ENCODE data around the gene ABCA10.

The ABCA10 gene

GRCh38 chr17:69188064-69188463, 40.6 kb downstream of the ABCA10 start:
- TF ChIP-seq TAF1 (IDR thresholded peaks at IDR 0.05; ENCODE audit: low read depth) = no peak
- TF ChIP-seq ZBTB7A (IDR thresholded peaks at IDR 0.05; ENCODE audit: low read depth) = no peak
- no peak for TF ChIP-seq EP300 (IDR thresholded peaks at IDR 0.05; ENCODE audit: borderline replicate concordance)
- no peak for TF ChIP-seq EGR1 (IDR thresholded peaks at IDR 0.05)

GRCh38 chr17:69187294-69187693, 41.3 kb downstream of the ABCA10 start:
- no peak for TF ChIP-seq USF1 (IDR thresholded peaks at IDR 0.05)
- no peak for TF ChIP-seq TCF12 (IDR thresholded peaks at IDR 0.05; ENCODE audit: low read depth)
- no peak for TF ChIP-seq TEAD4 (IDR thresholded peaks at IDR 0.05)
- TF ChIP-seq EGR1 (IDR thresholded peaks at IDR 0.05) = no peak
- no peak for TF ChIP-seq FOXM1 (IDR thresholded peaks at IDR 0.05; ENCODE audit: borderline replicate concordance, low read depth)
- no peak for TF ChIP-seq CEBPB (IDR thresholded peaks at IDR 0.05)
- TF ChIP-seq REST (IDR thresholded peaks at IDR 0.05; ENCODE audit: low read depth) = no peak

GRCh38 chr17:69179227-69179952, 49.2 kb downstream of the ABCA10 start:
- TF ChIP-seq FOXM1 (IDR thresholded peaks at IDR 0.05; ENCODE audit: borderline replicate concordance, low read depth) (no peak), YY1 (IDR thresholded peaks at IDR 0.05; ENCODE audit: low read depth) (no peak), EP300 (IDR thresholded peaks at IDR 0.05; ENCODE audit: borderline replicate concordance) (no peak)

- no peak for TF ChIP-seq TAF1 (IDR thresholded peaks at IDR 0.05; ENCODE audit: low read depth)
- TF ChIP-seq REST (IDR thresholded peaks at IDR 0.05; ENCODE audit: low read depth) = no peak
- TF ChIP-seq CREB1 (IDR thresholded peaks at IDR 0.05; ENCODE audit: low read depth) = no peak
- TF ChIP-seq NFIC (IDR thresholded peaks at IDR 0.05) = no peak
- TF ChIP-seq YY1 (IDR thresholded peaks at IDR 0.05; ENCODE audit: low read depth) = no peak
- TF ChIP-seq CEBPB (IDR thresholded peaks at IDR 0.05) = no peak
- no peak for TF ChIP-seq FOXM1 (IDR thresholded peaks at IDR 0.05; ENCODE audit: borderline replicate concordance, low read depth)
- TF ChIP-seq EP300 (IDR thresholded peaks at IDR 0.05; ENCODE audit: borderline replicate concordance) = no peak
- TF ChIP-seq EGR1 (IDR thresholded peaks at IDR 0.05) = no peak
- TF ChIP-seq USF1 (IDR thresholded peaks at IDR 0.05) = no peak
- no peak for TF ChIP-seq RAD21 (IDR thresholded peaks at IDR 0.05; ENCODE audit: low read depth)
- TF ChIP-seq TEAD4 (IDR thresholded peaks at IDR 0.05) = no peak
- TF ChIP-seq ZBTB7A (IDR thresholded peaks at IDR 0.05; ENCODE audit: low read depth) = no peak
- TF ChIP-seq TCF12 (IDR thresholded peaks at IDR 0.05; ENCODE audit: low read depth) = no peak
- TF ChIP-seq MAX (IDR thresholded peaks at IDR 0.05) = no peak
Measured at GRCh38 chr17:69176457-69176795, 52.2 kb downstream of the ABCA10 start.

- TF ChIP-seq RAD21 (IDR thresholded peaks at IDR 0.05; ENCODE audit: low read depth) (no peak), USF1 (IDR thresholded peaks at IDR 0.05) (no peak), NFIC (IDR thresholded peaks at IDR 0.05) (no peak), TAF1 (IDR thresholded peaks at IDR 0.05; ENCODE audit: low read depth) (no peak), TCF12 (IDR thresholded peaks at IDR 0.05; ENCODE audit: low read depth) (no peak), CEBPB (IDR thresholded peaks at IDR 0.05) (no peak), FOXM1 (IDR thresholded peaks at IDR 0.05; ENCODE audit: borderline replicate concordance, low read depth) (no peak), CREB1 (IDR thresholded peaks at IDR 0.05; ENCODE audit: low read depth) (no peak)
Measured at GRCh38 chr17:69175625-69176456, 52.8 kb downstream of the ABCA10 start.

GRCh38 chr17:69175262-69175624, 53.4 kb downstream of the ABCA10 start:
- TF ChIP-seq EP300 (IDR thresholded peaks at IDR 0.05; ENCODE audit: borderline replicate concordance) (no peak), EGR1 (IDR thresholded peaks at IDR 0.05) (no peak), RAD21 (IDR thresholded peaks at IDR 0.05; ENCODE audit: low read depth) (no peak), TCF12 (IDR thresholded peaks at IDR 0.05; ENCODE audit: low read depth) (no peak), TAF1 (IDR thresholded peaks at IDR 0.05; ENCODE audit: low read depth) (no peak), FOXM1 (IDR thresholded peaks at IDR 0.05; ENCODE audit: borderline replicate concordance, low read depth) (no peak), MAX (IDR thresholded peaks at IDR 0.05) (no peak), ZBTB7A (IDR thresholded peaks at IDR 0.05; ENCODE audit: low read depth) (no peak), CREB1 (IDR thresholded peaks at IDR 0.05; ENCODE audit: low read depth) (no peak), CEBPB (IDR thresholded peaks at IDR 0.05) (no peak), NFIC (IDR thresholded peaks at IDR 0.05) (no peak), REST (IDR thresholded peaks at IDR 0.05; ENCODE audit: low read depth) (no peak), USF1 (IDR thresholded peaks at IDR 0.05) (no peak), TEAD4 (IDR thresholded peaks at IDR 0.05) (no peak), YY1 (IDR thresholded peaks at IDR 0.05; ENCODE audit: low read depth) (no peak)

All from Ishikawa (cell line).